RWPE2 (cell line): ENCODE results near the gene EBNA1BP2.

Experiments used
- ATAC-seq: fragments of 200-7000 bp; cut with Tn5 transposase; 3 replicates; pipeline ENCODE4 v1.9.1; 2021; ENCODE audit warnings: low read depth
- DNase-seq: peaks from one replicate; pipeline ENCODE4 v3.0.0-alpha.2; 2020; ENCODE audit warnings: low spot score
- H3K27ac ChIP-seq: fragments of 450-650 bp; 2 replicates; pipeline ENCODE4 v1.5.1; 2017; ENCODE audit warnings: mild to moderate bottlenecking; ENCODE audit not compliant: poor library complexity, severe bottlenecking
- H3K27me3 ChIP-seq: fragments of 250-450 bp; sonication (Bioruptor Pico); 2 replicates; pipeline ENCODE4 v1.5.1; 2021; ENCODE audit warnings: mild to moderate bottlenecking, moderate library complexity; ENCODE audit not compliant: insufficient read depth, poor library complexity, severe bottlenecking
- H3K36me3 ChIP-seq: fragments of 250-450 bp; sonication (Bioruptor Pico); 2 replicates; pipeline ENCODE4 v1.5.1; 2020; ENCODE audit warnings: low read depth, mild to moderate bottlenecking, moderate library complexity
- H3K4me1 ChIP-seq: fragments of 250-450 bp; sonication (Bioruptor Pico); 2 replicates; pipeline ENCODE4 v1.5.1; 2021; ENCODE audit warnings: mild to moderate bottlenecking, moderate library complexity; ENCODE audit not compliant: insufficient read depth, poor library complexity, severe bottlenecking
- H3K4me3 ChIP-seq: fragments of 250-450 bp; sonication (Bioruptor Pico); 2 replicates; pipeline ENCODE4 v1.5.1; 2021; ENCODE audit warnings: mild to moderate bottlenecking, moderate library complexity; ENCODE audit not compliant: severe bottlenecking
- H3K9me3 ChIP-seq: fragments of 250-450 bp; sonication (Bioruptor Pico); 2 replicates; pipeline ENCODE4 v1.5.1; 2021; ENCODE audit warnings: mild to moderate bottlenecking, moderate library complexity; ENCODE audit not compliant: severe bottlenecking
- CTCF ChIP-seq: fragments of 450-650 bp; IDR thresholded peaks from one replicate; pipeline ENCODE4 v1.5.1; 2017; ENCODE audit warnings: mild to moderate bottlenecking, moderate library complexity; ENCODE audit not compliant: poor library complexity, severe bottlenecking

The EBNA1BP2 gene

GRCh38 chr1:43135857-43136781 is 36.0 kb downstream of the EBNA1BP2 start:
- Histone ChIP-seq H3K4me1 (peaks cover 12% of the 10 kb centered on the region), H3K4me3 (no peak overlapping the region), H3K9me3 (peaks cover 7% of the 10 kb centered on the region), H3K27ac (peak overlapping the region; percentile 18), H3K27me3 (no peaks in the 10 kb centered on the region), H3K36me3 (no peaks in the 10 kb centered on the region)
- no peak for TF ChIP-seq CTCF
- DNase-seq = no peak
- ATAC-seq = peak; percentile 71

GRCh38 chr1:43134640-43135039 is 37.5 kb downstream of the EBNA1BP2 start:
- no peaks in the 10 kb centered on the region for H3K27me3 ChIP-seq
- ATAC-seq (no peak), DNase-seq (no peak)
- no peak overlapping the region for H3K4me3 ChIP-seq
- peaks cover 12% of the 10 kb centered on the region for H3K4me1 ChIP-seq
- no peaks in the 10 kb centered on the region for H3K9me3 ChIP-seq
- no peak for TF ChIP-seq CTCF
- no peaks in the 10 kb centered on the region for H3K36me3 ChIP-seq
- no peak overlapping the region for H3K27ac ChIP-seq

- no peaks in the 10 kb centered on the region for H3K27me3 ChIP-seq
- ATAC-seq (no peak), DNase-seq (no peak)
- H3K9me3 ChIP-seq = no peaks in the 10 kb centered on the region
- no peak for TF ChIP-seq CTCF
- no peak overlapping the region for H3K4me3 ChIP-seq
- H3K27ac ChIP-seq = no peak overlapping the region
- H3K4me1 ChIP-seq = peaks cover 12% of the 10 kb centered on the region
- no peaks in the 10 kb centered on the region for H3K36me3 ChIP-seq
These were observed 38.0 kb downstream of the EBNA1BP2 start for GRCh38 chr1:43134068-43134467.

- no peak for ATAC-seq
These were observed 42.7 kb downstream of the EBNA1BP2 start for GRCh38 chr1:43129426-43129825.

More at GRCh38 chr1:43129426-43129825, 42.7 kb downstream of the EBNA1BP2 start:
- Histone ChIP-seq H3K36me3 (no peaks in the 10 kb centered on the region), H3K4me1 (no peaks in the 10 kb centered on the region), H3K27ac (no peak overlapping the region), H3K27me3 (no peaks in the 10 kb centered on the region), H3K9me3 (no peaks in the 10 kb centered on the region), H3K4me3 (no peak overlapping the region)
- no peak for TF ChIP-seq CTCF
- no peak for DNase-seq
